ENCODE results near the gene PJVK.
"Not testable (repeated sequence)": the region's sequence is repeated elsewhere in the genome, so short reads cannot be mapped to it uniquely, and the experiment has no call there.

Gene PJVK

GRCh38 chr2:178452870-178453269, 1.7 kb downstream of the PJVK start:
- no peak for TF ChIP-seq CTCF (conservative IDR thresholded peaks at IDR 0.05; ENCODE audit: low read depth, low read length)
- DNase-seq (ENCODE audit: low read depth), result no peak
- H3K4me3 ChIP-seq (ENCODE audit: low read length), result no peak overlapping the region

GRCh38 chr2:178455947-178456346, 4.8 kb downstream of the PJVK start:
- TF ChIP-seq CTCF (conservative IDR thresholded peaks at IDR 0.05; ENCODE audit: low read depth, low read length), result no peak
- DNase-seq (ENCODE audit: low read depth), result no peak
- H3K4me3 ChIP-seq (ENCODE audit: low read length), result no peak overlapping the region

DNA sequence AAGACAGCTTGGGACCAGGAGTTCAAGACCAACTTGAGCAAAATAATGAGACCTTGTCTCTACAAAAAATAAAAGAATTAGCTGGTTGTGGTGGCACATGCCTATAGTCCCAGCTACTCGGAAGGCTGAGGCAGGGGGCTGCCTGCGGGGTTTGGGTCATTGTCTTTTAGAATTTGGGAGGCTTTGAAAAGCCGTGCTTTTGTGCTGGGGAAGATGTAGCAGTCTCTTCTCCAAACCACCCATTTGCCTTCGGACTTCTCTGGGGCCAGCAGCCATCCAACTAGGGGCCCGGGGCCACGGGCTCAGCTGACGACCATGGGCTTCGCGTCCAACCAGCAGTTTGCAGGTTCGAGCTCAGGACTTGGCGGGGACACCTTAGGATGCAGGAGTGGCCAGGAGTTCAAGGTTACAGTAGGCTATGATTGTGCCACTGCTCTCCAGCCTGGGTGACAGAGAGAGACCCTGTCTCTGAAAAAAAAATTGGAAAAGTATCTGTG, 6.3 kb downstream of the PJVK start:
- DNase-seq (ENCODE audit: low read depth), result no peak
- H3K4me3 ChIP-seq (ENCODE audit: low read length), result no peak overlapping the region
- no peak for TF ChIP-seq CTCF (conservative IDR thresholded peaks at IDR 0.05; ENCODE audit: low read depth, low read length)

DNA sequence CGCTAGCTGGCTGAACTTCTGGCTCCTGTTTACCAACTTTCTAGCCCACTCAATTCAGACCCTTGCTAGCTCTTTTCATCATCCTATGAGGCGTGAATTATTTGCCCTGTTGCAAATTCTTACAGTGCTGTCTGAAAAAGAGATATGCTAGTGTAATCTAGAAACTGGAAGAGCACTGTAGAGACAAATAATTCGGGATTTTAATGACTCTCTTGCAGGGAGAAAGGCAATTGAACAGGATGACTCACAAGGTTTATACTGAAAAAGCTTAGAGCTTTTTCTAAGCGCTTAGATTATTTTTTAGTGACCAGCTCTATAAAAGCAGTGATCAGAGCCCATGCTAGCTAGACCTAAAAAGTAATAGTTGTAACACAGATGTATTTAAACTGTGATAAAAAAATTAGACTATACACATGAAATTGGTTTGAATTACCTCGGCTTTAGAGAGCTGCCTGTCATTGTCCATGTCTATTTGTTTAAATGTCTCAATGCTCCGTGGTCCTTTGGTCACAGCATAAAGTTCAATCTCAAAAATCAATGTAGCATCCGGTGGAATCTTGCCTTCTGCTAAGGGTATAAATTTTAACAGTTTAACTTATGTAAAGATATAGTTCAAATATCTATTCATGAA, 18.2 kb downstream of the PJVK start:
- no peak for TF ChIP-seq CTCF (conservative IDR thresholded peaks at IDR 0.05; ENCODE audit: low read depth, low read length)
- DNase-seq (ENCODE audit: low read depth), result no peak
- H3K4me3 ChIP-seq (ENCODE audit: low read length), result no peak overlapping the region

- not testable (repeated sequence) for H3K4me3 ChIP-seq (ENCODE audit: low read length); DNase-seq (ENCODE audit: low read depth)
These were observed 20.1 kb downstream of the PJVK start for GRCh38 chr2:178471313-178471712.

GRCh38 chr2:178473373-178473772, 22.2 kb downstream of the PJVK start:
- TF ChIP-seq CTCF (conservative IDR thresholded peaks at IDR 0.05; ENCODE audit: low read depth, low read length), result no peak
- DNase-seq (ENCODE audit: low read depth), result no peak
- H3K4me3 ChIP-seq (ENCODE audit: low read length), result no peak overlapping the region

DNA sequence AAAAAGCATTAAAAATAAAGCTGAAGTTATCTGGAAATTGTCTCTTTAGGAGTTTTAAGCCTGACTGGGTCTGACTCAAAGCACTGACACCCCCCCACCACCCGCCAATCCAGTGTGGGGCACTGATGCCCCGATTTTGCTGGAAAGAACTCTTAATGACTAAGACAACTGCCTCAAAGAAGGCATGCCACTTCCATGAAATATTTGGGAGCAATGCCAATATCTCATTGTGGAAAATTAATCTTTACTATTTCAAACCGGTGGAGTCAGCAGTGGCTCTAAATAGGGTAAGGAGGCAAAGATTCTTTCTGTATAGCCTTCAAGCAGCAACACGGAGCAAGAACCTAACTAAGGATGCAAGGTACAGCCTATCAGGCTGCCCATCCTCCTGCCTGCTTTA, 22.8 kb downstream of the PJVK start:
- TF ChIP-seq CTCF (conservative IDR thresholded peaks at IDR 0.05; ENCODE audit: low read depth, low read length), result no peak
- H3K4me3 ChIP-seq (ENCODE audit: low read length), result no peak overlapping the region
- DNase-seq (ENCODE audit: low read depth), result no peak
